H9 (cell line): ENCODE measurements around the gene RAI14. TPM values are rescaled to one million over a fixed set of nuclear protein-coding genes. Genes with fewer than 3 reads are reported as not detected.

Experiments used
- DNase-seq: peaks from one replicate; pipeline ENCODE4 v3.0.0-alpha.2; 2017
- H2AFZ ChIP-seq: one replicate; pipeline ENCODE4 v1.6.1; 2013; ENCODE audit warnings: mild to moderate bottlenecking, low read length, control low read depth, moderate library complexity
- H2AK5ac ChIP-seq: 2 replicates; pipeline ENCODE4 v1.6.1; 2013; ENCODE audit warnings: low read length, control low read depth, mixed read lengths; ENCODE audit not compliant: insufficient read length
- H2BK120ac ChIP-seq: one replicate; pipeline ENCODE4 v1.6.1; 2013; ENCODE audit warnings: low read depth, mild to moderate bottlenecking, low read length, control low read depth, inconsistent platforms; ENCODE audit not compliant: poor library complexity, severe bottlenecking
- H2BK12ac ChIP-seq: 2 replicates; pipeline ENCODE4 v1.6.1; 2013; ENCODE audit warnings: low read length, control low read depth, mixed read lengths, low read depth; ENCODE audit not compliant: insufficient read length
- H2BK15ac ChIP-seq: 2 replicates; pipeline ENCODE4 v1.6.1; 2013; ENCODE audit warnings: low read depth, low read length, control low read depth
- H2BK20ac ChIP-seq: one replicate; pipeline ENCODE4 v1.6.1; 2013; ENCODE audit warnings: low read depth, mild to moderate bottlenecking, low read length, control low read depth, inconsistent platforms; ENCODE audit not compliant: poor library complexity, severe bottlenecking
- H2BK5ac ChIP-seq: 2 replicates; pipeline ENCODE4 v1.6.1; 2013; ENCODE audit warnings: low read length, control low read depth, mixed read lengths; ENCODE audit not compliant: insufficient read length
- H3K14ac ChIP-seq: 2 replicates; pipeline ENCODE4 v1.6.1; 2013; ENCODE audit warnings: low read length, control low read depth; ENCODE audit not compliant: insufficient read depth
- H3K18ac ChIP-seq: 2 replicates; pipeline ENCODE4 v1.6.1; 2013; ENCODE audit warnings: low read depth, mild to moderate bottlenecking, mixed read lengths, low read length, control low read depth; ENCODE audit not compliant: insufficient read length
- H3K23ac ChIP-seq: 2 replicates; pipeline ENCODE4 v1.6.1; 2013; ENCODE audit warnings: low read length, control low read depth, mixed read lengths, low read depth; ENCODE audit not compliant: insufficient read length
- H3K23me2 ChIP-seq: 2 replicates; pipeline ENCODE4 v1.6.1; 2013; ENCODE audit warnings: low read depth, mild to moderate bottlenecking, mixed read lengths, low read length, control low read depth; ENCODE audit not compliant: insufficient read length, poor library complexity, severe bottlenecking
- H3K27ac ChIP-seq: 2 replicates; pipeline ENCODE4 v1.5.1; 2013; ENCODE audit warnings: low read length, control low read depth, mixed read lengths, low read depth; ENCODE audit not compliant: insufficient read length
- H3K27me3 ChIP-seq: 2 replicates; pipeline ENCODE4 v1.6.1; 2013; ENCODE audit warnings: low read length, control low read depth, inconsistent platforms; ENCODE audit not compliant: insufficient read depth
- H3K4ac ChIP-seq: 2 replicates; pipeline ENCODE4 v1.6.1; 2013; ENCODE audit warnings: low read depth, mild to moderate bottlenecking, control low read depth, inconsistent platforms, low read length, moderate library complexity
- H3K4me1 ChIP-seq: 2 replicates; pipeline ENCODE4 v1.6.1; 2013; ENCODE audit warnings: low read length, control low read depth, inconsistent platforms; ENCODE audit not compliant: insufficient read depth
- H3K4me2 ChIP-seq: 2 replicates; pipeline ENCODE4 v1.6.1; 2013; ENCODE audit warnings: low read length, control low read depth, mixed read lengths; ENCODE audit not compliant: insufficient read length, insufficient read depth
- H3K56ac ChIP-seq: 2 replicates; pipeline ENCODE4 v1.6.1; 2013; ENCODE audit warnings: low read depth, mild to moderate bottlenecking, mixed read lengths, low read length, control low read depth; ENCODE audit not compliant: insufficient read length
- H3K79me1 ChIP-seq: 2 replicates; pipeline ENCODE4 v1.6.1; 2013; ENCODE audit warnings: low read depth, mild to moderate bottlenecking, moderate library complexity, low read length, control low read depth, inconsistent platforms; ENCODE audit not compliant: insufficient read depth, poor library complexity, severe bottlenecking
- H3K79me2 ChIP-seq: 2 replicates; pipeline ENCODE4 v1.6.1; 2013; ENCODE audit warnings: low read length, control low read depth, inconsistent platforms; ENCODE audit not compliant: insufficient read depth
- H3K9ac ChIP-seq: 2 replicates; pipeline ENCODE4 v1.6.1; 2013; ENCODE audit warnings: low read length, control low read depth, mixed read lengths; ENCODE audit not compliant: insufficient read length; ENCODE audit errors: extremely low read depth
- H3K9me3 ChIP-seq: one replicate; pipeline ENCODE4 v1.6.1; 2013; ENCODE audit warnings: low read depth, low read length, inconsistent platforms; ENCODE audit not compliant: control insufficient read depth
- H3T11ph ChIP-seq: one replicate; pipeline ENCODE4 v1.6.1; 2013; ENCODE audit warnings: mild to moderate bottlenecking, low read length, control low read depth, inconsistent platforms
- H4K20me1 ChIP-seq: one replicate; pipeline ENCODE4 v1.6.1; 2013; ENCODE audit not compliant: control insufficient read depth, insufficient read length, insufficient read depth
- H4K5ac ChIP-seq: 2 replicates; pipeline ENCODE4 v1.6.1; 2013; ENCODE audit warnings: low read depth, mild to moderate bottlenecking, mixed read lengths, low read length, control low read depth; ENCODE audit not compliant: insufficient read length
- H4K8ac ChIP-seq: replicated peaks from 2 replicates; pipeline ENCODE4 v1.6.1; 2013; ENCODE audit warnings: low read length, control low read depth, mixed read lengths, low read depth; ENCODE audit not compliant: insufficient read length
- H4K91ac ChIP-seq: 2 replicates; pipeline ENCODE4 v1.6.1; 2013; ENCODE audit warnings: low read depth, mild to moderate bottlenecking, moderate library complexity, mixed read lengths, low read length, control low read depth; ENCODE audit not compliant: insufficient read length
- H3K27ac Mint-ChIP-seq, 3 experiments: 2 replicates in 2 of 3; 3 replicates in 1 of 3; pipeline ENCODE4 v1.8.0; 2020 to 2021; ENCODE audit warnings: mixed read lengths in 3 of 3, mild to moderate bottlenecking in 1 of 3, moderate library complexity in 1 of 3
- H3K27me3 Mint-ChIP-seq: 2 replicates; pipeline ENCODE4 v1.8.0; 2021; ENCODE audit warnings: low read depth, mild to moderate bottlenecking, moderate library complexity, mixed read lengths
- H3K36me3 Mint-ChIP-seq, 3 experiments: 2 replicates in 2 of 3; 3 replicates in 1 of 3; pipeline ENCODE4 v1.8.0; 2020 to 2021; ENCODE audit warnings: low read depth in 3 of 3, mixed read lengths in 3 of 3; ENCODE audit not compliant: insufficient read depth in 1 of 3
- H3K4me1 Mint-ChIP-seq, 2 experiments: 2 replicates each; pipeline ENCODE4 v1.8.0; 2020; ENCODE audit warnings: mixed read lengths in 2 of 2
- H3K4me3 Mint-ChIP-seq, 2 experiments: 2 replicates in 1 of 2; 3 replicates in 1 of 2; pipeline ENCODE4 v1.8.0; 2020 to 2021; ENCODE audit warnings: mild to moderate bottlenecking in 2 of 2, mixed read lengths in 2 of 2, moderate library complexity in 1 of 2
- H3K9me3 Mint-ChIP-seq, 2 experiments: 2 replicates in 1 of 2; 3 replicates in 1 of 2; pipeline ENCODE4 v1.8.0; 2020; ENCODE audit warnings: mild to moderate bottlenecking in 2 of 2, mixed read lengths in 2 of 2, moderate library complexity in 1 of 2
- CTCF ChIP-seq: fragments of 200-600 bp; sonication (generic); conservative IDR thresholded peaks from 3 replicates; pipeline ENCODE4 v1.8.0; 2021; ENCODE audit warnings: antibody characterized with exemption, mild to moderate bottlenecking
- WGBS: extraction: QIAGEN DNeasy Blood & Tissue Kit; methylation state at CpG from one replicate; pipeline ENCODE4 v1.1.7; 2013; ENCODE audit warnings: missing lambda C conversion rate, low lambda C conversion rate, mixed read lengths; ENCODE audit not compliant: insufficient read length; ENCODE audit errors: extremely low coverage; 5-methylcytosine and 5-hydroxymethylcytosine counted together
- total RNA-seq: library from RNA; stranded (reverse); gene quantifications from 2 replicates; pipeline ENCODE4 v1.2.1, GENCODE V29; 2021

The RAI14 gene
- total RNA-seq, 1 experiment from 2014 or later: 127 TPM

- H3K4me3 Mint-ChIP-seq: no peak overlapping the region
- peaks cover 33 to 42% of the 10 kb centered on the region in 2 experiments for H3K4me1 Mint-ChIP-seq
- Histone ChIP-seq H3K23me2 (no peaks in the 10 kb centered on the region), H2BK120ac (no peak overlapping the region), H4K91ac (no peak overlapping the region), H3K56ac (no peak overlapping the region), H3K9ac (no peak overlapping the region), H2BK5ac (no peak overlapping the region), H2BK12ac (no peak overlapping the region), H2AFZ (no peak overlapping the region), H3K4me1 (peaks cover 4% of the 10 kb centered on the region; the same call in 1 of the 2 replicates), H4K20me1 (no peaks in the 10 kb centered on the region), H2BK20ac (no peak overlapping the region), H3K4me2 (no peak overlapping the region), H3K23ac (no peak overlapping the region), H2AK5ac (no peak overlapping the region), H2BK15ac (no peak overlapping the region), H4K5ac (no peak overlapping the region), H3K27me3 (no peaks in the 10 kb centered on the region), H3K4ac (no peak overlapping the region), H3K27ac (no peak overlapping the region), H4K8ac (no peak overlapping the region), H3K79me2 (peaks cover 12% of the 10 kb centered on the region; the same call in 1 of the 2 replicates), H3K14ac (no peak overlapping the region), H3T11ph (no peak overlapping the region), H3K79me1 (no peaks in the 10 kb centered on the region), H3K9me3 (no peaks in the 10 kb centered on the region), H3K18ac (no peak overlapping the region)
- peaks cover 7 to 25% (median 22%) of the 10 kb centered on the region in 3 experiments for H3K36me3 Mint-ChIP-seq
- WGBS: 100% methylated on average over 1 of the region's 4 CpGs
- H3K27ac Mint-ChIP-seq: no peak overlapping the region
- H3K9me3 Mint-ChIP-seq: no peaks in the 10 kb centered on the region; a peak in 1 of 5 replicates
- TF ChIP-seq CTCF: no peak
- no peaks in the 10 kb centered on the region for H3K27me3 Mint-ChIP-seq
- no peak for DNase-seq
Observed at GRCh38 chr5:34712565-34712964, 56.4 kb downstream of the RAI14 start.
